IMR-90 (cell line): ENCODE results near the gene REXO1. TPM values are rescaled to one million over a fixed set of nuclear protein-coding genes. Genes with fewer than 3 reads are reported as not detected.

ENCODE experiments used
- ATAC-seq: fragments of 200-7000 bp; cut with Tn5 transposase; 2 replicates; pipeline ENCODE4 v1.9.1; 2020; ENCODE audit warnings: low read depth, mild to moderate bottlenecking, moderate library complexity
- BruUV-seq: library from RNA; stranded (reverse); fragments of 400-500 nt; replicated peaks from 2 replicates; lab custom pipeline; 2021; lab: Mats Ljungman, UMichigan
- CTCF ChIA-PET: fragments of 300-600 bp; formaldehyde crosslinking; extraction: SDS; loops from one replicate; lab custom pipeline; 2021; ENCODE audit warnings: antibody characterized with exemption; lab: Yijun Ruan, JAX
- POLR2A ChIA-PET: fragments of 300-600 bp; sonication (Branson Sonifier 250); formaldehyde crosslinking; loops from one replicate; lab custom pipeline; 2022; ENCODE audit warnings: antibody characterized with exemption; ENCODE audit not compliant: unreplicated experiment; lab: Charles Lee
- DNase-seq: peaks from one replicate; pipeline ENCODE4 v3.0.0; 2013
- H2AFZ ChIP-seq: replicated peaks from 2 replicates; pipeline ENCODE3; 2013; ENCODE audit warnings: low read length, mild to moderate bottlenecking; ENCODE audit not compliant: poor library complexity
- H2AK5ac ChIP-seq: 2 replicates; pipeline ENCODE4 v1.6.1; 2013; ENCODE audit warnings: low read depth, low read length, inconsistent platforms
- H2AK9ac ChIP-seq: replicated peaks from 2 replicates; pipeline ENCODE3; 2013; ENCODE audit warnings: mild to moderate bottlenecking, low read depth, low read length, moderate library complexity; ENCODE audit not compliant: poor library complexity
- H2BK120ac ChIP-seq: 2 replicates; pipeline ENCODE4 v1.6.1; 2013; ENCODE audit warnings: low read depth, low read length, inconsistent platforms
- H2BK15ac ChIP-seq: 3 replicates; pipeline ENCODE4 v1.6.1; 2013; ENCODE audit warnings: low read depth, low read length, inconsistent platforms
- H2BK20ac ChIP-seq: 2 replicates; pipeline ENCODE4 v1.6.1; 2013; ENCODE audit warnings: low read depth, mild to moderate bottlenecking, inconsistent platforms, low read length, moderate library complexity
- H2BK5ac ChIP-seq: 2 replicates; pipeline ENCODE4 v1.6.1; 2013; ENCODE audit warnings: mild to moderate bottlenecking, low read depth, low read length, inconsistent platforms; ENCODE audit not compliant: poor library complexity, severe bottlenecking
- H3K14ac ChIP-seq: replicated peaks from 2 replicates; pipeline ENCODE4 v1.6.1; 2013; ENCODE audit warnings: low read depth, low read length, inconsistent platforms
- H3K18ac ChIP-seq: 2 replicates; pipeline ENCODE4 v1.6.1; 2013; ENCODE audit warnings: low read depth, low read length, control low read depth
- H3K23ac ChIP-seq: 2 replicates; pipeline ENCODE4 v1.6.1; 2013; ENCODE audit warnings: low read depth, low read length, inconsistent platforms
- H3K27ac ChIP-seq: 2 replicates; pipeline ENCODE4 v1.5.1; 2013; ENCODE audit warnings: mild to moderate bottlenecking, control low read depth, low read length; ENCODE audit not compliant: insufficient read depth
- H3K27me3 ChIP-seq: 2 replicates; pipeline ENCODE4 v1.6.1; 2013; ENCODE audit warnings: low read length; ENCODE audit not compliant: control insufficient read depth, insufficient read depth
- H3K36me3 ChIP-seq: 2 replicates; pipeline ENCODE4 v1.6.1; 2013; ENCODE audit warnings: low read length, mixed read lengths; ENCODE audit not compliant: control insufficient read depth, insufficient read depth
- H3K4ac ChIP-seq: 2 replicates; pipeline ENCODE4 v1.6.1; 2013; ENCODE audit warnings: low read depth, low read length, inconsistent platforms
- H3K4me1 ChIP-seq: 2 replicates; pipeline ENCODE4 v1.6.1; 2013; ENCODE audit warnings: low read length, mixed read lengths; ENCODE audit not compliant: control insufficient read depth, insufficient read depth
- H3K4me2 ChIP-seq: 2 replicates; pipeline ENCODE4 v1.6.1; 2013; ENCODE audit warnings: low read depth, mild to moderate bottlenecking, control low read depth, low read length, moderate library complexity
- H3K4me3 ChIP-seq: 2 replicates; pipeline ENCODE4 v1.5.1; 2013; ENCODE audit warnings: low read depth, mild to moderate bottlenecking, control low read depth, low read length, moderate library complexity; ENCODE audit not compliant: insufficient read depth
- H3K56ac ChIP-seq: 2 replicates; pipeline ENCODE4 v1.6.1; 2013; ENCODE audit warnings: low read length, inconsistent platforms; ENCODE audit not compliant: insufficient read depth; ENCODE audit errors: extremely low read depth
- H3K79me1 ChIP-seq, 2 experiments: 2 replicates each; pipeline ENCODE4 v1.6.1; 2013; ENCODE audit warnings: low read length in 2 of 2, inconsistent platforms in 1 of 2, low read depth in 1 of 2
- H3K9ac ChIP-seq: 2 replicates; pipeline ENCODE4 v1.6.1; 2013; ENCODE audit warnings: low read depth, low read length, control low read depth
- H3K9me1 ChIP-seq: 2 replicates; pipeline ENCODE4 v1.6.1; 2013; ENCODE audit warnings: low read length, inconsistent platforms; ENCODE audit not compliant: insufficient read depth
- H3K9me3 ChIP-seq: 2 replicates; pipeline ENCODE4 v1.6.1; 2013; ENCODE audit warnings: low read length; ENCODE audit not compliant: control insufficient read depth, insufficient read depth
- H4K20me1 ChIP-seq: 2 replicates; pipeline ENCODE4 v1.6.1; 2013; ENCODE audit warnings: low read length, inconsistent platforms; ENCODE audit not compliant: insufficient read depth
- H4K5ac ChIP-seq: 2 replicates; pipeline ENCODE4 v1.6.1; 2013; ENCODE audit warnings: mild to moderate bottlenecking, low read depth, low read length, control low read depth
- H4K8ac ChIP-seq, 2 experiments: 2 replicates each; pipeline ENCODE4 v1.6.1; 2013; ENCODE audit warnings: low read depth in 2 of 2, low read length in 2 of 2, control low read depth in 1 of 2, inconsistent platforms in 1 of 2
- H4K91ac ChIP-seq: 2 replicates; pipeline ENCODE4 v1.6.1; 2013; ENCODE audit warnings: low read depth, low read length, inconsistent platforms; ENCODE audit not compliant: insufficient read depth
- CTCF ChIP-seq: conservative IDR thresholded peaks from 2 replicates; pipeline ENCODE4 v1.5.1; 2012; ENCODE audit warnings: mild to moderate bottlenecking, low read depth, low read length, improper control_type of control experiment
- NFE2L2 ChIP-seq: fragments of 150-350 bp; IDR thresholded peaks from 2 replicates; pipeline ENCODE4 v1.6.1; 2016; ENCODE audit warnings: low read depth, mild to moderate bottlenecking, low read length
- POLR2A ChIP-seq: IDR thresholded peaks from 2 replicates; pipeline ENCODE4 v1.6.1; 2012; ENCODE audit warnings: mild to moderate bottlenecking, low read depth, low read length
- WGBS, 2 experiments: methylation state at CpG; one replicate each; pipeline versions ENCODE4 v1.1.5 to v1.1.7; 2013; ENCODE audit warnings: missing lambda C conversion rate in 2 of 2; ENCODE audit not compliant: insufficient read length in 1 of 2; ENCODE audit errors: extremely low coverage in 2 of 2; 5-methylcytosine and 5-hydroxymethylcytosine counted together
- dilution Hi-C: fragments of 300-500 bp; cut with HindIII; formaldehyde crosslinking; loops from one replicate; pipeline ENCODE4 v1.14.3; 2018; ENCODE audit warnings: low sequenced_read_pairs; ENCODE audit not compliant: unreplicated experiment
- in situ Hi-C: fragments of 300-500 bp; cut with MboI; formaldehyde crosslinking; loops from 3 replicates; pipeline ENCODE4 v1.14.3; 2019; ENCODE audit warnings: low sequenced_read_pairs, inconsistent platforms, mixed read lengths
- intact Hi-C: fragments of 100-400 bp; cut with micrococcal nuclease; formaldehyde crosslinking; loops from 2 replicates; pipeline ENCODE4 v1.10.0; 2022
- polyA plus RNA-seq, 3 experiments: library from polyadenylated mRNA; depleted of rRNA; stranded (reverse); fragments of >200 nt; gene quantifications; 2 replicates each; pipeline ENCODE4 v1.2.3, GENCODE V29; 2012; ENCODE audit warnings: low replicate concordance in 1 of 3
- total RNA-seq: library from RNA; depleted of rRNA; stranded (reverse); fragments of >200 nt; gene quantifications from 2 replicates; pipeline ENCODE4 v1.2.3, GENCODE V29; 2012

REXO1 gene
- total and polyA plus RNA-seq, 2 of the 4 experiments (the other 2 are of a cell fraction) = 1.4 to 63.7 TPM

DNA sequence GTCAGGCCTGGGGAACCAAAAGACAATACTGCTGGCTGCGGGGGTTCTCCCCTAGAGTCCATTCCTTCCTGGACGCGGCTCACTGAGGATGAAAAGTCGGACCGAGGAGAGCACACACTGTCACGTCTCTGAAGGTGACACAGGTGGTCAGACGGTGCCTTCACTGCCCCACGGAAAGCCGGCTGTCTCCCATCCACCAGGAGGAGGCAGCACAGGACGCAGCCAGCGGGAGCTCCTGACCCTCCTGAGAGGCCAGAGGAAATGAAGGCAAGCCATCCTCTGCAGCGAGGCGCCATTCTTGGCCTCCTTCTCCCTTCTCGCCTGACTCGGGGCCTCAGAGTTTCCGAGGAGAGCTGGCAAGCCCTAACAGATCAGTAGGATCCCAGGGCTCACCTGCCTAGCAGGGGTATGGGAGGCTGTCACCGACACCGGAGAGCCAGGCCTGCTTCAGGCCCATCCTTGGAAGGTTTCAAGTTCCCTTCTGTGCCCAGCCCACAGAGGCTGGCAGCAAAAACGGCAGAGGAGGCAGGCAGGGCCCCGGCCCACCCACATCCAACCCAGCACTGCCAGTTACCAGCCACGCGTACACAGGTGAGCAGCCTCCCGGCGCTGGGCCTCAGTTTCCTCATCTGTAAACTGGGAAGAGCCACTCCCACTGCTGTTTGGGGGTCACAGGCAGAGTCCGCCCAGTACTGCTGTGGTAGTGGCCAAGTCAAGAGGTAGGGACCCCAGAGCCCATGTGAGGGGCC, 4.5 kb downstream of the REXO1 start:
- no peak overlapping the region for H3K18ac ChIP-seq
- no peak overlapping the region for H4K5ac ChIP-seq
- H3K9ac ChIP-seq = no peak overlapping the region
- H3K4me1 ChIP-seq = peaks cover 10% of the 10 kb centered on the region
- no peak overlapping the region for H4K91ac ChIP-seq
- POLR2A ChIA-PET = no interaction called here
- no peak overlapping the region for H3K4ac ChIP-seq
- H3K4me2 ChIP-seq = no peak overlapping the region
- no peak overlapping the region for H2BK5ac ChIP-seq
- no peak overlapping the region for H2AK9ac ChIP-seq
- H2AFZ ChIP-seq = peak overlapping the region; percentile 33
- no peaks in the 10 kb centered on the region for H3K27me3 ChIP-seq
- in situ Hi-C loops = no loop called here
- peaks cover 6% of the 10 kb centered on the region for H3K36me3 ChIP-seq
- intact Hi-C loops = no loop called here
- dilution Hi-C loops = no loop called here
- H2AK5ac ChIP-seq = no peak overlapping the region
- peaks cover 92% of the 10 kb centered on the region for H4K20me1 ChIP-seq
- peaks cover 0 to 74% of the 10 kb centered on the region in 2 experiments; a peak in 2 of 4 replicates for H3K79me1 ChIP-seq
- H2BK15ac ChIP-seq = no peak overlapping the region
- no peak overlapping the region for H3K14ac ChIP-seq
- no peak overlapping the region for H2BK120ac ChIP-seq
- WGBS, 2 experiments = 86% methylated on average over 14 of the region's 25 CpGs; no CpG with 5 or more reads in 1 of the 2 experiments
- no peak overlapping the region for H3K4me3 ChIP-seq
- no peak overlapping the region for H4K8ac ChIP-seq
- H3K9me3 ChIP-seq = no peaks in the 10 kb centered on the region
- H3K9me1 ChIP-seq = no peaks in the 10 kb centered on the region
- no peak for ATAC-seq
- TF ChIP-seq NFE2L2 (no peak), CTCF (peak; percentile 15; the same call in 1 of the 2 replicates), POLR2A (no peak)
- BruUV-seq = no TSS peak
- DNase-seq = no peak
- no peak overlapping the region for H3K27ac ChIP-seq
- no peak overlapping the region for H3K56ac ChIP-seq
- H2BK20ac ChIP-seq = no peak overlapping the region
- CTCF ChIA-PET = no interaction called here
- H3K23ac ChIP-seq = no peak overlapping the region
